HepG2 (cell line): ENCODE measurements around the gene B3GALT6. TPM values are rescaled to one million over a fixed set of nuclear protein-coding genes. Genes with fewer than 3 reads are reported as not detected.

Experiments
- DNMT3B ChIP-seq: conservative IDR thresholded peaks from 2 replicates; pipeline ENCODE4 v1.6.1; 2016; ENCODE audit warnings: missing biosample characterization, control low read depth
- KDM5B ChIP-seq: sonication (generic); formaldehyde crosslinking; IDR thresholded peaks from 2 replicates; pipeline ENCODE4 v1.4.0; 2020; ENCODE audit warnings: missing genetic modification reagents, mild to moderate bottlenecking, borderline replicate concordance
- MBNL3 ChIP-seq: fragments of 250-450 bp; sonication (Bioruptor Pico); conservative IDR thresholded peaks from 2 replicates; pipeline ENCODE4 v1.8.0; 2022; ENCODE audit warnings: mild to moderate bottlenecking, inconsistent platforms
- MEIS2 ChIP-seq: sonication (generic); formaldehyde crosslinking; IDR thresholded peaks from 2 replicates; pipeline ENCODE4 v1.9.0; 2021; ENCODE audit warnings: mild to moderate bottlenecking, missing genetic modification reagents
- MTERF4 ChIP-seq: sonication (generic); formaldehyde crosslinking; IDR thresholded peaks from 2 replicates; pipeline ENCODE4 v1.8.0; 2023; ENCODE audit warnings: mild to moderate bottlenecking, missing genetic modification reagents
- SMARCE1 ChIP-seq: fragments of 450-650 bp; IDR thresholded peaks from 2 replicates; pipeline ENCODE4 v1.6.1; 2017; ENCODE audit warnings: borderline replicate concordance
- ZKSCAN5 ChIP-seq: sonication (generic); formaldehyde crosslinking; IDR thresholded peaks from 2 replicates; pipeline ENCODE4 v1.5.1; 2020; ENCODE audit warnings: mild to moderate bottlenecking, missing genetic modification reagents
- ZNF556 ChIP-seq: sonication (generic); formaldehyde crosslinking; IDR thresholded peaks from 2 replicates; pipeline ENCODE4 v1.4.0; 2020; ENCODE audit warnings: mild to moderate bottlenecking, missing genetic modification reagents, borderline replicate concordance
- ZNF841 ChIP-seq: sonication (generic); formaldehyde crosslinking; IDR thresholded peaks from 2 replicates; pipeline ENCODE4 v1.8.1; 2023; ENCODE audit warnings: missing genetic modification reagents, borderline replicate concordance
- polyA plus RNA-seq, 8 experiments: library from polyadenylated mRNA; depleted of rRNA in 3 of 8; stranded (reverse) in 7 of 8; unstranded in 1 of 8; fragments of >200 nt; fragmentation: Illumina TruSeq in 4 of 8; extraction: Trizol in 4 of 8; gene quantifications; 2 replicates each; pipeline versions ENCODE4 v1.2.1 to v1.2.3, GENCODE V29; 2011 to 2016; ENCODE audit warnings: low read depth in 4 of 8, missing spikeins in 1 of 8, mixed read lengths in 1 of 8; ENCODE audit not compliant: insufficient read depth in 1 of 8
- total RNA-seq, 5 experiments: library from RNA; depleted of rRNA; stranded (reverse); fragments of >200 nt; fragmentation: Illumina TruSeq; extraction: Trizol; gene quantifications; 2 replicates each; pipeline ENCODE4 v1.2.3, GENCODE V29; 2016; ENCODE audit warnings: low read depth in 1 of 5
- TF ChIP-seq, protein P1 (sequence below), 2 experiments: fragments of 450-650 bp in 1 of 2; sonication (generic) in 1 of 2; formaldehyde crosslinking in 1 of 2; IDR thresholded peaks; 2 replicates each; pipeline versions ENCODE4 v1.6.1 to v1.8.0; 2016 to 2022; ENCODE audit warnings: antibody characterized with exemption in 1 of 2, mild to moderate bottlenecking in 1 of 2, missing genetic modification reagents in 1 of 2
- TF ChIP-seq, protein P2 (sequence below): sonication (generic); formaldehyde crosslinking; IDR thresholded peaks from 2 replicates; pipeline ENCODE4 v1.5.1; 2020; ENCODE audit warnings: mild to moderate bottlenecking, moderate library complexity, missing genetic modification reagents
- TF ChIP-seq, protein P3 (sequence below): IDR thresholded peaks from 2 replicates; pipeline ENCODE4 v1.6.1; 2016; ENCODE audit warnings: missing genetic modification reagents, missing compliant biosample characterization
- TF ChIP-seq, protein P4 (sequence below): sonication (generic); formaldehyde crosslinking; IDR thresholded peaks from 2 replicates; pipeline ENCODE4 v1.5.0; 2020; ENCODE audit warnings: mild to moderate bottlenecking, missing genetic modification reagents

Gene B3GALT6
- total and polyA plus RNA-seq, 2 of the 13 experiments (the other 11 are each of a cell fraction or from before 2014, with no cell fraction given): 3.9 to 14.2 TPM

- TF ChIP-seq, protein P1, sequence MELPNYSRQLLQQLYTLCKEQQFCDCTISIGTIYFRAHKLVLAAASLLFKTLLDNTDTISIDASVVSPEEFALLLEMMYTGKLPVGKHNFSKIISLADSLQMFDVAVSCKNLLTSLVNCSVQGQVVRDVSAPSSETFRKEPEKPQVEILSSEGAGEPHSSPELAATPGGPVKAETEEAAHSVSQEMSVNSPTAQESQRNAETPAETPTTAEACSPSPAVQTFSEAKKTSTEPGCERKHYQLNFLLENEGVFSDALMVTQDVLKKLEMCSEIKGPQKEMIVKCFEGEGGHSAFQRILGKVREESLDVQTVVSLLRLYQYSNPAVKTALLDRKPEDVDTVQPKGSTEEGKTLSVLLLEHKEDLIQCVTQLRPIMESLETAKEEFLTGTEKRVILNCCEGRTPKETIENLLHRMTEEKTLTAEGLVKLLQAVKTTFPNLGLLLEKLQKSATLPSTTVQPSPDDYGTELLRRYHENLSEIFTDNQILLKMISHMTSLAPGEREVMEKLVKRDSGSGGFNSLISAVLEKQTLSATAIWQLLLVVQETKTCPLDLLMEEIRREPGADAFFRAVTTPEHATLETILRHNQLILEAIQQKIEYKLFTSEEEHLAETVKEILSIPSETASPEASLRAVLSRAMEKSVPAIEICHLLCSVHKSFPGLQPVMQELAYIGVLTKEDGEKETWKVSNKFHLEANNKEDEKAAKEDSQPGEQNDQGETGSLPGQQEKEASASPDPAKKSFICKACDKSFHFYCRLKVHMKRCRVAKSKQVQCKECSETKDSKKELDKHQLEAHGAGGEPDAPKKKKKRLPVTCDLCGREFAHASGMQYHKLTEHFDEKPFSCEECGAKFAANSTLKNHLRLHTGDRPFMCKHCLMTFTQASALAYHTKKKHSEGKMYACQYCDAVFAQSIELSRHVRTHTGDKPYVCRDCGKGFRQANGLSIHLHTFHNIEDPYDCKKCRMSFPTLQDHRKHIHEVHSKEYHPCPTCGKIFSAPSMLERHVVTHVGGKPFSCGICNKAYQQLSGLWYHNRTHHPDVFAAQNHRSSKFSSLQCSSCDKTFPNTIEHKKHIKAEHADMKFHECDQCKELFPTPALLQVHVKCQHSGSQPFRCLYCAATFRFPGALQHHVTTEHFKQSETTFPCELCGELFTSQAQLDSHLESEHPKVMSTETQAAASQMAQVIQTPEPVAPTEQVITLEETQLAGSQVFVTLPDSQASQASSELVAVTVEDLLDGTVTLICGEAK (IDR thresholded peaks at IDR 0.05): no peak
- TF ChIP-seq, protein P1 (CRISPR knock-in tag; IDR thresholded peaks at IDR 0.05): peak; percentile 47; the same call in 1 of the 2 replicates
- TF ChIP-seq KDM5B (CRISPR knock-in tag) (peak; percentile 80), ZNF841 (CRISPR knock-in tag) (peak; percentile 69; the same call in 1 of the 2 replicates), MBNL3 (CRISPR knock-in tag) (no peak), MEIS2 (CRISPR knock-in tag) (no peak), ZNF556 (no peak), DNMT3B (CRISPR knock-in tag) (no peak; the same call in 1 of the 2 replicates), SMARCE1 (no peak), MTERF4 (CRISPR knock-in tag) (peak; percentile 41; the same call in 1 of the 2 replicates), ZKSCAN5 (CRISPR knock-in tag) (no peak)
- TF ChIP-seq, protein P2, sequence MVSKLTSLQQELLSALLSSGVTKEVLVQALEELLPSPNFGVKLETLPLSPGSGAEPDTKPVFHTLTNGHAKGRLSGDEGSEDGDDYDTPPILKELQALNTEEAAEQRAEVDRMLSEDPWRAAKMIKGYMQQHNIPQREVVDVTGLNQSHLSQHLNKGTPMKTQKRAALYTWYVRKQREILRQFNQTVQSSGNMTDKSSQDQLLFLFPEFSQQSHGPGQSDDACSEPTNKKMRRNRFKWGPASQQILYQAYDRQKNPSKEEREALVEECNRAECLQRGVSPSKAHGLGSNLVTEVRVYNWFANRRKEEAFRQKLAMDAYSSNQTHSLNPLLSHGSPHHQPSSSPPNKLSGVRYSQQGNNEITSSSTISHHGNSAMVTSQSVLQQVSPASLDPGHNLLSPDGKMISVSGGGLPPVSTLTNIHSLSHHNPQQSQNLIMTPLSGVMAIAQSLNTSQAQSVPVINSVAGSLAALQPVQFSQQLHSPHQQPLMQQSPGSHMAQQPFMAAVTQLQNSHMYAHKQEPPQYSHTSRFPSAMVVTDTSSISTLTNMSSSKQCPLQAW (CRISPR knock-in tag): 0 out of 2 replicates have a peak, but pooled peaks have one; percentile 13
- TF ChIP-seq, protein P3, sequence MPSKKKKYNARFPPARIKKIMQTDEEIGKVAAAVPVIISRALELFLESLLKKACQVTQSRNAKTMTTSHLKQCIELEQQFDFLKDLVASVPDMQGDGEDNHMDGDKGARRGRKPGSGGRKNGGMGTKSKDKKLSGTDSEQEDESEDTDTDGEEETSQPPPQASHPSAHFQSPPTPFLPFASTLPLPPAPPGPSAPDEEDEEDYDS (CRISPR knock-in tag): peak; percentile 55; the same call in 1 of the 2 replicates
- TF ChIP-seq, protein P4, sequence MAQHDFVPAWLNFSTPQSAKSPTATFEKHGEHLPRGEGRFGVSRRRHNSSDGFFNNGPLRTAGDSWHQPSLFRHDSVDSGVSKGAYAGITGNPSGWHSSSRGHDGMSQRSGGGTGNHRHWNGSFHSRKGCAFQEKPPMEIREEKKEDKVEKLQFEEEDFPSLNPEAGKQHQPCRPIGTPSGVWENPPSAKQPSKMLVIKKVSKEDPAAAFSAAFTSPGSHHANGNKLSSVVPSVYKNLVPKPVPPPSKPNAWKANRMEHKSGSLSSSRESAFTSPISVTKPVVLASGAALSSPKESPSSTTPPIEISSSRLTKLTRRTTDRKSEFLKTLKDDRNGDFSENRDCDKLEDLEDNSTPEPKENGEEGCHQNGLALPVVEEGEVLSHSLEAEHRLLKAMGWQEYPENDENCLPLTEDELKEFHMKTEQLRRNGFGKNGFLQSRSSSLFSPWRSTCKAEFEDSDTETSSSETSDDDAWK (CRISPR knock-in tag): no peak
Observed at GRCh38 chr1:1231400-1232207, 433 bp upstream of the B3GALT6 start, which contains the start of gene SDF4 (continued).
